Endothelial cell of umbilical vein (primary cell): Measurements from ENCODE around the gene ACCSL. TPM values are rescaled to one million over a fixed set of nuclear protein-coding genes. Genes with fewer than 3 reads are reported as not detected.

Source experiments
- BruUV-seq: library from RNA; stranded (reverse); fragments of 400-500 nt; replicated peaks from 2 replicates; lab custom pipeline; 2021; lab: Mats Ljungman, UMichigan
- CTCF ChIA-PET: fragments of 300-600, 350-600 bp; sonication (Branson Sonifier 250); formaldehyde crosslinking; loops from one replicate; lab custom pipeline; 2021; ENCODE audit warnings: antibody characterized with exemption, inconsistent platforms; lab: Charles Lee
- POLR2A ChIA-PET: fragments of 300-600, 350-600 bp; sonication (Branson Sonifier 250); formaldehyde crosslinking; loops from one replicate; lab custom pipeline; 2021; ENCODE audit warnings: antibody characterized with exemption, inconsistent platforms; lab: Charles Lee
- DNase-seq: peaks from one replicate; pipeline ENCODE4 v3.0.0-alpha.2; 2011; ENCODE audit warnings: low read depth, low spot score
- FAIRE-seq: peaks from 2 replicates; lab custom pipeline; 2011; peaks lifted over from hg19 to GRCh38; lab: Jason Lieb, UNC
- H2AFZ ChIP-seq: 2 replicates; pipeline ENCODE4 v1.6.0; 2012; ENCODE audit warnings: low read depth, low read length, control low read depth, inconsistent platforms
- H3K27ac ChIP-seq: 2 replicates; pipeline ENCODE4 v1.5.1; 2011; ENCODE audit warnings: low read depth, mild to moderate bottlenecking, control low read depth, low read length, moderate library complexity; ENCODE audit not compliant: insufficient read depth
- H3K27me3 ChIP-seq, 2 experiments: 2 replicates each; pipeline versions ENCODE4 v1.6.0 to v1.6.1; 2011; ENCODE audit warnings: low read length in 2 of 2, mixed read lengths in 1 of 2; ENCODE audit not compliant: control insufficient read depth in 2 of 2, insufficient read depth in 2 of 2
- H3K36me3 ChIP-seq, 2 experiments: 2 replicates in 1 of 2; 3 replicates in 1 of 2; pipeline ENCODE4 v1.5.1; 2011; ENCODE audit warnings: low read length in 2 of 2, mild to moderate bottlenecking in 1 of 2, moderate library complexity in 1 of 2; ENCODE audit not compliant: control insufficient read depth in 2 of 2, insufficient read depth in 2 of 2; ENCODE audit errors: extremely low read depth in 1 of 2
- H3K4me1 ChIP-seq: 3 replicates; pipeline ENCODE4 v1.5.1; 2011; ENCODE audit warnings: mild to moderate bottlenecking, low read length; ENCODE audit not compliant: control insufficient read depth, insufficient read depth; ENCODE audit errors: extremely low read depth
- H3K4me2 ChIP-seq: 2 replicates; pipeline ENCODE4 v1.6.1; 2011; ENCODE audit warnings: low read length, control low read depth, mixed read lengths; ENCODE audit not compliant: insufficient read depth
- H3K4me3 ChIP-seq, 3 experiments: fragments of 200-600 bp in 1 of 3; sonication (generic), shearing (Covaris generic) in 1 of 3; replicated peaks in 1 of 3; 2 replicates each; pipeline ENCODE4 v1.5.1; 2011 to 2016; ENCODE audit warnings: control low read depth in 3 of 3, low read length in 3 of 3, mild to moderate bottlenecking in 2 of 3, inconsistent platforms in 1 of 3, low read depth in 1 of 3, moderate library complexity in 1 of 3; ENCODE audit not compliant: insufficient read depth in 1 of 3
- H3K79me2 ChIP-seq: 2 replicates; pipeline ENCODE4 v1.6.0; 2012; ENCODE audit warnings: low read length, inconsistent platforms; ENCODE audit not compliant: control insufficient read depth, insufficient read depth
- H3K9ac ChIP-seq: replicated peaks from 2 replicates; pipeline ENCODE3; 2011; ENCODE audit warnings: low read length, control low read depth; ENCODE audit not compliant: insufficient read depth; ENCODE audit errors: extremely low read depth
- H3K9me1 ChIP-seq: replicated peaks from 3 replicates; pipeline ENCODE4 v1.6.0; 2011; ENCODE audit warnings: mild to moderate bottlenecking, low read length; ENCODE audit not compliant: control insufficient read depth, insufficient read depth; ENCODE audit errors: extremely low read depth
- H3K9me3 ChIP-seq: replicated peaks from 2 replicates; pipeline ENCODE4 v1.5.1; 2012; ENCODE audit warnings: low read length, inconsistent platforms; ENCODE audit not compliant: control insufficient read depth, insufficient read depth
- H4K20me1 ChIP-seq: replicated peaks from 2 replicates; pipeline ENCODE3; 2011; ENCODE audit warnings: mild to moderate bottlenecking, low read length; ENCODE audit not compliant: control insufficient read depth, insufficient read depth; ENCODE audit errors: extremely low read depth
- CTCF ChIP-seq, 2 donors: IDR thresholded peaks; 1 replicate in 1 of 2; 2 replicates in 1 of 2; pipeline ENCODE4 v1.5.1; 2011; ENCODE audit warnings: low read length in 2 of 2, mild to moderate bottlenecking in 2 of 2, moderate library complexity in 2 of 2, control low read depth in 1 of 2, inconsistent platforms in 1 of 2, low read depth in 1 of 2; ENCODE audit not compliant: insufficient read depth in 1 of 2; ENCODE audit errors: extremely low read depth in 1 of 2
- EZH2 ChIP-seq: IDR thresholded peaks from 2 replicates; pipeline ENCODE4 v1.6.1; 2012; ENCODE audit warnings: borderline replicate concordance, low read depth, mild to moderate bottlenecking, moderate library complexity, low read length, inconsistent platforms; ENCODE audit not compliant: severe bottlenecking
- FOS ChIP-seq: IDR thresholded peaks from 2 replicates; pipeline ENCODE4 v1.6.1; 2011; ENCODE audit warnings: mild to moderate bottlenecking, low read length, moderate library complexity, borderline replicate concordance; ENCODE audit not compliant: insufficient read depth
- GATA2 ChIP-seq: IDR thresholded peaks from 2 replicates; pipeline ENCODE4 v1.7.0; 2011; ENCODE audit warnings: low read depth, mild to moderate bottlenecking, moderate library complexity, mixed read lengths, low read length; ENCODE audit not compliant: insufficient read length, insufficient read depth
- JUN ChIP-seq: IDR thresholded peaks from 2 replicates; pipeline ENCODE4 v1.6.1; 2011; ENCODE audit warnings: borderline replicate concordance, low read depth; ENCODE audit not compliant: insufficient read length, insufficient read depth
- MAX ChIP-seq: IDR thresholded peaks from 2 replicates; pipeline ENCODE4 v1.6.1; 2011; ENCODE audit not compliant: insufficient read depth, insufficient read length
- MYC ChIP-seq: IDR thresholded peaks from one replicate; pipeline ENCODE4 v1.6.1; 2011; ENCODE audit warnings: mild to moderate bottlenecking, low read depth, low read length
- POLR2A ChIP-seq: IDR thresholded peaks from 2 replicates; pipeline ENCODE4 v1.6.1; 2012; ENCODE audit warnings: low read depth, mild to moderate bottlenecking, control low read depth, low read length
- POLR2AphosphoS5 ChIP-seq: IDR thresholded peaks from 2 replicates; pipeline ENCODE4 v1.6.1; 2012; ENCODE audit warnings: low read depth, mild to moderate bottlenecking, control low read depth, low read length, moderate library complexity; ENCODE audit not compliant: insufficient read depth
- dilution Hi-C: fragments of 300-500 bp; cut with MboI; formaldehyde crosslinking; loops from one replicate; pipeline ENCODE4 v1.15.0; 2019; ENCODE audit warnings: low sequenced_read_pairs; ENCODE audit not compliant: extremely low pct_ligation_motif_present
- intact Hi-C: fragments of 100-400 bp; cut with micrococcal nuclease; formaldehyde crosslinking; loops from one replicate; pipeline ENCODE4 v1.10.0; 2022
- polyA plus RNA-seq, 4 experiments: library from polyadenylated mRNA; depleted of rRNA in 3 of 4; stranded (reverse) in 3 of 4; unstranded in 1 of 4; fragments of >200 nt; gene quantifications; 2 replicates each; pipeline versions ENCODE4 v1.2.1 to v1.2.3, GENCODE V29; 2011 to 2012; ENCODE audit warnings: missing spikeins in 1 of 4
- total RNA-seq: library from RNA; stranded (reverse); gene quantifications from 2 replicates; pipeline ENCODE4 v1.2.3, GENCODE V29; 2021

Gene ACCSL
- total and polyA plus RNA-seq, 2 donors (not counting 3 experiments of a cell fraction or from before 2014, with no cell fraction given) = not detected

GRCh38 chr11:44029977-44030911, 17.5 kb upstream of the ACCSL start:
- FAIRE-seq = no peak
- Histone ChIP-seq H3K36me3 (no peaks in the 10 kb centered on the region), H3K9me3 (no peaks in the 10 kb centered on the region), H3K9ac (no peak overlapping the region), H3K9me1 (no peaks in the 10 kb centered on the region), H3K79me2 (no peaks in the 10 kb centered on the region), H3K4me1 (no peaks in the 10 kb centered on the region), H4K20me1 (no peaks in the 10 kb centered on the region), H2AFZ (no peak overlapping the region), H3K27me3 (peaks cover 4 to 6% of the 10 kb centered on the region in 2 experiments), H3K27ac (no peak overlapping the region), H3K4me3 (no peak overlapping the region), H3K4me2 (no peak overlapping the region)
- DNase-seq = no peak
- POLR2A ChIA-PET = no interaction called here
- intact Hi-C loops (no loop called here), dilution Hi-C loops (no loop called here)
- no peak for TF ChIP-seq MAX
- no peak for TF ChIP-seq POLR2A
- no peak for TF ChIP-seq MYC
- TF ChIP-seq CTCF (IDR thresholded peaks at IDR 0.05; ENCODE audit: extremely low read depth in 1 of 2, insufficient read depth in 1 of 2, low read depth in 1 of 2, low read length in 2 of 2) = no peak
- no peak for TF ChIP-seq POLR2AphosphoS5
- no peak for TF ChIP-seq FOS
- no peak for TF ChIP-seq EZH2
- TF ChIP-seq GATA2 = no peak
- no peak for TF ChIP-seq JUN
- CTCF ChIA-PET = interaction anchor here (1.1 kb wide), 1 partner anchor 141 kb away, joined by 3 read pairs; no protein-coding TSS in a partner anchor
- BruUV-seq = no TSS peak
